Measurements from ENCODE around the gene FGD3.

- TF ChIP-seq CTCF (IDR thresholded peaks at IDR 0.05) (no peak), POLR2A (IDR thresholded peaks at IDR 0.05) (no peak)
Observed at GRCh38 chr9:93023521-93023815, 76.1 kb downstream of the FGD3 start.

Data from right lobe of liver (tissue), 4 donors.